Fibroblast of lung (primary cell): ENCODE measurements around the gene PTGES3. TPM values are rescaled to one million over a fixed set of nuclear protein-coding genes. Genes with fewer than 3 reads are reported as not detected.
A peak's percentile ranks its signal among the peaks of the same experiment; 100 is the strongest.

Experiments
- DNase-seq, 2 donors: peaks; one replicate each; pipeline versions ENCODE4 v3.0.0 to v3.0.0-alpha.2; 2010; ENCODE audit warnings: low read depth in 2 of 2
- H2AFZ ChIP-seq: 2 replicates; pipeline ENCODE4 v1.5.1; 2012; ENCODE audit warnings: low read length, control low read depth, inconsistent platforms
- H3K27ac ChIP-seq: 2 replicates; pipeline ENCODE4 v1.5.1; 2011; ENCODE audit warnings: low read length, control low read depth; ENCODE audit not compliant: insufficient read depth
- H3K27me3 ChIP-seq: 2 replicates; pipeline ENCODE4 v1.5.1; 2011; ENCODE audit warnings: mild to moderate bottlenecking, low read length; ENCODE audit not compliant: control insufficient read depth, insufficient read depth
- H3K36me3 ChIP-seq: 2 replicates; pipeline ENCODE4 v1.5.1; 2011; ENCODE audit warnings: low read length; ENCODE audit not compliant: control insufficient read depth, insufficient read depth
- H3K4me1 ChIP-seq: 2 replicates; pipeline ENCODE4 v1.5.1; 2011; ENCODE audit warnings: low read length; ENCODE audit not compliant: control insufficient read depth, insufficient read depth; ENCODE audit errors: extremely low read depth
- H3K4me2 ChIP-seq: 2 replicates; pipeline ENCODE4 v1.5.1; 2011; ENCODE audit warnings: low read length, control low read depth; ENCODE audit not compliant: insufficient read depth; ENCODE audit errors: extremely low read depth
- H3K4me3 ChIP-seq, 4 experiments: fragments of 200-600 bp in 1 of 4; sonication (generic) in 1 of 4; replicated peaks in 1 of 4; 2 replicates each; pipeline ENCODE4 v1.5.1; 2011 to 2016; ENCODE audit warnings: low read length in 4 of 4, low read depth in 3 of 4, mild to moderate bottlenecking in 3 of 4, control low read depth in 2 of 4, inconsistent platforms in 1 of 4, mixed read lengths in 1 of 4; ENCODE audit not compliant: insufficient read depth in 1 of 4; ENCODE audit errors: control extremely low read depth in 1 of 4
- H3K79me2 ChIP-seq: 2 replicates; pipeline ENCODE4 v1.5.1; 2012; ENCODE audit warnings: mild to moderate bottlenecking, low read length, inconsistent platforms; ENCODE audit not compliant: control insufficient read depth, insufficient read depth
- H3K9ac ChIP-seq: 2 replicates; pipeline ENCODE4 v1.5.1; 2011; ENCODE audit warnings: mild to moderate bottlenecking, low read length, control low read depth; ENCODE audit not compliant: insufficient read depth
- H3K9me3 ChIP-seq: 2 replicates; pipeline ENCODE4 v1.5.1; 2012; ENCODE audit warnings: low read depth, low read length; ENCODE audit not compliant: control insufficient read depth, insufficient read depth
- H4K20me1 ChIP-seq: 2 replicates; pipeline ENCODE4 v1.5.1; 2011; ENCODE audit warnings: low read length; ENCODE audit not compliant: control insufficient read depth, insufficient read depth; ENCODE audit errors: extremely low read depth
- EZH2 ChIP-seq: IDR thresholded peaks from 2 replicates; pipeline ENCODE4 v1.5.1; 2012; ENCODE audit warnings: low read length, control low read depth, mild to moderate bottlenecking; ENCODE audit errors: missing control alignments
- polyA plus RNA-seq, 2 donors: library from polyadenylated mRNA; depleted of rRNA in 1 of 2; stranded (reverse) in 1 of 2; unstranded in 1 of 2; fragments of >200 nt; gene quantifications; 2 replicates each; pipeline ENCODE4 v1.2.1, GENCODE V29; 2011 to 2012; ENCODE audit warnings: missing spikeins in 1 of 2
- total RNA-seq: library from RNA; depleted of rRNA; stranded (reverse); fragments of >200 nt; gene quantifications from 2 replicates; pipeline ENCODE4 v1.2.1, GENCODE V29; 2014
- TF ChIP-seq, protein P1 (sequence below), 2 donors: IDR thresholded peaks in 1 of 2; conservative IDR thresholded peaks in 1 of 2; 1 replicate in 1 of 2; 2 replicates in 1 of 2; pipeline ENCODE4 v1.5.1; 2011 to 2012; ENCODE audit warnings: low read length in 2 of 2, control low read depth in 1 of 2, inconsistent platforms in 1 of 2, low read depth in 1 of 2, mild to moderate bottlenecking in 1 of 2

The PTGES3 gene
- total and polyA plus RNA-seq, 2 donors (not counting 1 experiment from before 2014, with no cell fraction given), result 60.3 to 119 TPM

GRCh38 chr12:56725723-56726102 lies 37.6 kb upstream of the PTGES3 start:
- DNase-seq, result no peak
- Histone ChIP-seq H2AFZ (peak overlapping the region; percentile 53), H3K9ac (peak overlapping the region; percentile 89), H3K4me2 (peak overlapping the region; percentile 71), H3K79me2 (peaks cover 44% of the 10 kb centered on the region), H3K4me1 (peaks cover 7% of the 10 kb centered on the region), H3K36me3 (peaks cover 6% of the 10 kb centered on the region), H3K9me3 (no peaks in the 10 kb centered on the region), H4K20me1 (peaks cover 4% of the 10 kb centered on the region), H3K4me3 (peak overlapping the region; percentile 86 to 93 (median 91)), H3K27me3 (no peaks in the 10 kb centered on the region), H3K27ac (peak overlapping the region; percentile 92)
- TF ChIP-seq, protein P1, sequence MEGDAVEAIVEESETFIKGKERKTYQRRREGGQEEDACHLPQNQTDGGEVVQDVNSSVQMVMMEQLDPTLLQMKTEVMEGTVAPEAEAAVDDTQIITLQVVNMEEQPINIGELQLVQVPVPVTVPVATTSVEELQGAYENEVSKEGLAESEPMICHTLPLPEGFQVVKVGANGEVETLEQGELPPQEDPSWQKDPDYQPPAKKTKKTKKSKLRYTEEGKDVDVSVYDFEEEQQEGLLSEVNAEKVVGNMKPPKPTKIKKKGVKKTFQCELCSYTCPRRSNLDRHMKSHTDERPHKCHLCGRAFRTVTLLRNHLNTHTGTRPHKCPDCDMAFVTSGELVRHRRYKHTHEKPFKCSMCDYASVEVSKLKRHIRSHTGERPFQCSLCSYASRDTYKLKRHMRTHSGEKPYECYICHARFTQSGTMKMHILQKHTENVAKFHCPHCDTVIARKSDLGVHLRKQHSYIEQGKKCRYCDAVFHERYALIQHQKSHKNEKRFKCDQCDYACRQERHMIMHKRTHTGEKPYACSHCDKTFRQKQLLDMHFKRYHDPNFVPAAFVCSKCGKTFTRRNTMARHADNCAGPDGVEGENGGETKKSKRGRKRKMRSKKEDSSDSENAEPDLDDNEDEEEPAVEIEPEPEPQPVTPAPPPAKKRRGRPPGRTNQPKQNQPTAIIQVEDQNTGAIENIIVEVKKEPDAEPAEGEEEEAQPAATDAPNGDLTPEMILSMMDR (conservative IDR thresholded peaks at IDR 0.05 in 1 of 2, IDR thresholded peaks at IDR 0.05 in 1 of 2; ENCODE audit: low read depth in 1 of 2, low read length in 2 of 2), result no peak
- no peak for TF ChIP-seq EZH2

DNA sequence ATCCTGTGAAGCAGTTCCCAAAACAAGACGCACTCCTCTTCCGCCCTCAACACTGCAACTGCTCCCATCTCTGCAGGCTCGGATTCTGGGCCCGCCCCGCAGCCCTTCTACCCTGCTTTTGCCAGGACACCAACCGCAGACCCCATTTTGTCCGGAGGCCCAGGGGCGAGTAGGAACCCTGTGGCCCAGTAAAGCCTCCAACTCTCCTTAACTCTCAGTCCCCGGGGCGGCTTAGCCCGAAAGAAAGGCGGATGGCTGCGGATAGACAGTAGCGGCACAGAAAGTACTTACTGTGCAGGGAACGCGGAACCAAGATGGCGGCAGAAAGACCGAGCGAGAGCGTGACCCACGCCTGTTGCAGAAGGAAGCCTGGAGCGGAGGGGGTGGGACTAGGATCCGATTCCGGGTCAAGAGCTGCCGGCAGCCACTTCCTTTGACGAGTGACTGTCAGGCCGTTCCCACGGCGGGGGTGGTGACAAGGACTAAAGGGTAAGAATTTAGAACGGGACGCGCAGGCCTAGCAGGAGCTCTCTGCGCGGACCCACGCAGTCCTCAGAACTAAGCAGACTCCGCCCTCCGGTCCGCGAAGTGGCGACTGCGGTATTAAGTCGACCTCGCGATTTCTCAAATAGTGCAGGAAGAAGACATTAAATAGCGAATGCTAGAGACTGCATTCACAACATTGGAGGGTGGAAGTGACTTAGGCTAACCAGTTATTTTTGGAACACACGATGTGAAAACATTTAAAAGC lies 37.1 kb upstream of the PTGES3 start, which contains the start of gene NACA:
Gene NACA (minus strand): TSS at position 328 of the 751 bp plus-strand sequence. CDS start 778 bp downstream, outside the sequence.
- Histone ChIP-seq H3K36me3 (peaks cover 10% of the 10 kb centered on the region), H3K27me3 (no peaks in the 10 kb centered on the region), H3K4me3 (peak within 1 kb of the TSS; percentile 86 to 93 (median 91)), H3K9ac (peak within 1 kb of the TSS; percentile 89), H3K79me2 (peaks cover 50% of the 10 kb centered on the region), H3K4me1 (peaks cover 7% of the 10 kb centered on the region), H3K27ac (peak within 1 kb of the TSS; percentile 92), H3K4me2 (peak within 1 kb of the TSS; percentile 99), H2AFZ (peak within 1 kb of the TSS; percentile 53), H4K20me1 (peaks cover 6% of the 10 kb centered on the region), H3K9me3 (no peaks in the 10 kb centered on the region)
- TF ChIP-seq, protein P1 (conservative IDR thresholded peaks at IDR 0.05 in 1 of 2, IDR thresholded peaks at IDR 0.05 in 1 of 2; ENCODE audit: low read depth in 1 of 2, low read length in 2 of 2), result no peak
- TF ChIP-seq EZH2, result no peak
- DNase-seq, result peak; percentile 98

DNA sequence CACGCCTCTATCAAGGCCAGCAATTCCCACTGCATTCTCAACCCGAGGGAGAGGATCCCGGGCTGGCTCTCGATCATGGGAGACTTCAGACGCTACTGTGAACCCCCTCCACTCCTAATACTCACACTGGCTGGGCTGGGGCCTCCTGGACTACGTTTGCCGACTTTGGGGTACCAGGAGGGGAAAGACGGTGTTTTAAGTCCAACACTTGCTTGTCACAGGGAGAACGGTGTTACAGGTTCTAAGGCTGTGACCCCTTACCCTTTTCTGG lies 36.6 kb upstream of the PTGES3 start:
- no peak for DNase-seq
- H2AFZ ChIP-seq, result no peak overlapping the region

More for the DNA sequence above, 36.6 kb upstream of the PTGES3 start:
- Histone ChIP-seq H3K36me3 (peaks cover 11% of the 10 kb centered on the region), H4K20me1 (peaks cover 6% of the 10 kb centered on the region), H3K9ac (peak overlapping the region; percentile 89), H3K27me3 (no peaks in the 10 kb centered on the region), H3K79me2 (peaks cover 55% of the 10 kb centered on the region), H3K4me3 (peak overlapping the region; percentile 86 to 93 (median 91)), H3K4me1 (peaks cover 7% of the 10 kb centered on the region), H3K9me3 (no peaks in the 10 kb centered on the region), H3K4me2 (peak overlapping the region; percentile 99), H3K27ac (peak overlapping the region; percentile 92)
- TF ChIP-seq, protein P1 (conservative IDR thresholded peaks at IDR 0.05 in 1 of 2, IDR thresholded peaks at IDR 0.05 in 1 of 2; ENCODE audit: low read depth in 1 of 2, low read length in 2 of 2), result no peak
- no peak for TF ChIP-seq EZH2
